Stimulated activated CD8-positive, alpha-beta memory T cell treated with anti-CD3 and anti-CD28 coated beads, Interleukin-12 subunit alpha, Interleukin-12 subunit beta, amount 100 ng/mL, for 24 hours (primary cell): ENCODE measurements around the gene CCDC93.

Source experiments
- DNase-seq: peaks from one replicate; pipeline ENCODE4 v3.0.0-alpha.2; 2020; ENCODE audit errors: extremely low read depth

Gene CCDC93

GRCh38 chr2:117917223-117917917 lies 96.5 kb downstream of the CCDC93 start:
- no peak for DNase-seq

- DNase-seq, result no peak
Observed at GRCh38 chr2:117902933-117903332, 110.9 kb downstream of the CCDC93 start.

DNA sequence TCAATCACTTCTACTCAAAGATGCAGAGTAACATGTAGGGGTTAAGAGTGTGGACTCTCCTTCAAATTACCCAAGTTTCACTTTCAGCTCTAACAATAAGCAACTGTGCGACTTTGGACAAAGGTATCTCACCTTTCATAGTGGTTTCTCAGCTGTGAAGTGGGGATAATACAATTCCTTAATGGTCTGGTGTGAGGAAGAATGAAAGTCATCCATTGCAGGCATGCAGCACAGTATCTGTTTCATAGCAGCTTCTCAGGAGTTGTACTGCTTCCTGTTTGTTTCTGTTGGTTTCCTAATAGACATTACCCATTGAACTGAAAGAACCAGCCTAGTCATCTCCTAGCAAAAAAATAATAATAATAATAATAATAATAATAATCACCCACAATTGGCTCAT lies 125.0 kb downstream of the CCDC93 start:
- DNase-seq, result no peak

- no peak for DNase-seq
Observed at GRCh38 chr2:117885308-117885707, 128.6 kb downstream of the CCDC93 start.

DNA sequence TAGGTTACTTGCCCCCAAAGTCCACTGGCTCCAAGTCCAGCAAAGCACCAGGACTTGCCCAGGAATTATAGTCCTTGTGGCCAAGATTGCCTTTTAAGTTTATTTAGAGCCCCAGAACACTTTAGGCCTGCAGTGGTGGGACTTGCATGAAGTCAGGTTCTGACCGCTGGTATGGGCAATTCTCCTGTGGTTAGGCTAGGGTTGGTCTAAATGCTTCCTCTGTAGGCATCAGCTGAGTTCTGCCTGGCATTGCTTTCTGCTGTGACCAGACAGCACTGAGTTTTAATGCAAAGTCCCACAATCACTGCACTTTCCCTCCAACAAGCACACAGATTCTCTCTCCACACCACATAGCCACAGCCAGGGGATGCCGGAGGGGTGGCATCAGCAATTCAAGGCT lies 134.9 kb downstream of the CCDC93 start:
- DNase-seq, result no peak

- no peak for DNase-seq
Observed at GRCh38 chr2:117875786-117876185, 138.1 kb downstream of the CCDC93 start.
